Prostate gland (tissue), 2 donors: ENCODE data around the gene AMN.

ENCODE experiments used
- POLR2AphosphoS5 ChIP-seq: sonication (generic); formaldehyde crosslinking; IDR thresholded peaks from one replicate; pipeline ENCODE4 v1.6.1; 2017; ENCODE audit warnings: antibody characterized with exemption
- TF ChIP-seq, protein P1 (sequence below), 4 experiments: fragments of 200-600 bp in 2 of 4; fragments of 450-650 bp in 2 of 4; sonication (generic) in 2 of 4; IDR thresholded peaks; 1 replicate in 3 of 4; 2 replicates in 1 of 4; pipeline ENCODE4 v1.5.1; 2016 to 2019; ENCODE audit warnings: antibody characterized with exemption in 4 of 4, mild to moderate bottlenecking in 2 of 4, moderate library complexity in 2 of 4

GRCh38 chr14:102979406-102979805, 56.9 kb downstream of the AMN start:
- TF ChIP-seq, protein P1, sequence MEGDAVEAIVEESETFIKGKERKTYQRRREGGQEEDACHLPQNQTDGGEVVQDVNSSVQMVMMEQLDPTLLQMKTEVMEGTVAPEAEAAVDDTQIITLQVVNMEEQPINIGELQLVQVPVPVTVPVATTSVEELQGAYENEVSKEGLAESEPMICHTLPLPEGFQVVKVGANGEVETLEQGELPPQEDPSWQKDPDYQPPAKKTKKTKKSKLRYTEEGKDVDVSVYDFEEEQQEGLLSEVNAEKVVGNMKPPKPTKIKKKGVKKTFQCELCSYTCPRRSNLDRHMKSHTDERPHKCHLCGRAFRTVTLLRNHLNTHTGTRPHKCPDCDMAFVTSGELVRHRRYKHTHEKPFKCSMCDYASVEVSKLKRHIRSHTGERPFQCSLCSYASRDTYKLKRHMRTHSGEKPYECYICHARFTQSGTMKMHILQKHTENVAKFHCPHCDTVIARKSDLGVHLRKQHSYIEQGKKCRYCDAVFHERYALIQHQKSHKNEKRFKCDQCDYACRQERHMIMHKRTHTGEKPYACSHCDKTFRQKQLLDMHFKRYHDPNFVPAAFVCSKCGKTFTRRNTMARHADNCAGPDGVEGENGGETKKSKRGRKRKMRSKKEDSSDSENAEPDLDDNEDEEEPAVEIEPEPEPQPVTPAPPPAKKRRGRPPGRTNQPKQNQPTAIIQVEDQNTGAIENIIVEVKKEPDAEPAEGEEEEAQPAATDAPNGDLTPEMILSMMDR (IDR thresholded peaks at IDR 0.05) = no peak
- TF ChIP-seq POLR2AphosphoS5 = no peak
